KG1 (cell line): ENCODE results near the gene ANGPT4.
"Not testable (repeated sequence)": the region's sequence is repeated elsewhere in the genome, so short reads cannot be mapped to it uniquely, and the experiment has no call there.

Experiments
- DNase-seq: peaks from one replicate; lab custom pipeline; 2025; lab: John Stamatoyannopoulos, UW

ANGPT4 gene

GRCh38 chr20:906001-906520 lies 10.1 kb downstream of the ANGPT4 start:
- peak; percentile 37 for DNase-seq

- peak; percentile 65 for DNase-seq
Measured at GRCh38 chr20:905396-905961, 10.7 kb downstream of the ANGPT4 start.

- DNase-seq, result no peak
Measured at GRCh38 chr20:904039-904545, 12.0 kb downstream of the ANGPT4 start.

GRCh38 chr20:897436-897835 lies 18.7 kb downstream of the ANGPT4 start:
- not testable (repeated sequence) for DNase-seq

- no peak for DNase-seq
Measured at GRCh38 chr20:896501-897025, 19.6 kb downstream of the ANGPT4 start.

GRCh38 chr20:892371-892770 lies 23.8 kb downstream of the ANGPT4 start:
- not testable (repeated sequence) for DNase-seq

- DNase-seq, result no peak
Measured at GRCh38 chr20:891706-892080, 24.4 kb downstream of the ANGPT4 start.

- no peak for DNase-seq
Measured at GRCh38 chr20:891058-891705, 25.0 kb downstream of the ANGPT4 start.

GRCh38 chr20:890666-891057 lies 25.5 kb downstream of the ANGPT4 start:
- DNase-seq, result no peak

- no peak for DNase-seq
Measured at GRCh38 chr20:889932-890463, 26.1 kb downstream of the ANGPT4 start.

- DNase-seq, result no peak
Measured at GRCh38 chr20:889106-889505, 27.0 kb downstream of the ANGPT4 start.

- no peak for DNase-seq
Measured at GRCh38 chr20:888057-888456, 28.1 kb downstream of the ANGPT4 start.

GRCh38 chr20:887137-887536 lies 29.0 kb downstream of the ANGPT4 start:
- no peak for DNase-seq

- no peak for DNase-seq
Measured at GRCh38 chr20:884983-885952, 30.9 kb downstream of the ANGPT4 start.

- DNase-seq, result no peak
Measured at GRCh38 chr20:881783-882144, 34.4 kb downstream of the ANGPT4 start.

GRCh38 chr20:881051-881782 lies 34.9 kb downstream of the ANGPT4 start:
- no peak for DNase-seq

GRCh38 chr20:879626-880025 lies 36.5 kb downstream of the ANGPT4 start:
- no peak for DNase-seq

- no peak for DNase-seq
Measured at GRCh38 chr20:878511-879307, 37.4 kb downstream of the ANGPT4 start.

- DNase-seq, result no peak
Measured at GRCh38 chr20:877814-878213, 38.3 kb downstream of the ANGPT4 start.

GRCh38 chr20:875115-875514 lies 41.0 kb downstream of the ANGPT4 start:
- no peak for DNase-seq
